Central memory CD4-positive, alpha-beta T cell (primary cell): ENCODE data around the gene USF2.

Source experiments
- DNase-seq: peaks from one replicate; pipeline ENCODE4 v3.0.0; 2022

The USF2 gene

GRCh38 chr19:35328851-35329285, 60.1 kb downstream of the USF2 start, which contains the start of gene CD22:
CD22 (plus strand) TSS chr19:35329187; CDS start chr19:35332041, 2,854 bp downstream.
- no peak for DNase-seq

DNA sequence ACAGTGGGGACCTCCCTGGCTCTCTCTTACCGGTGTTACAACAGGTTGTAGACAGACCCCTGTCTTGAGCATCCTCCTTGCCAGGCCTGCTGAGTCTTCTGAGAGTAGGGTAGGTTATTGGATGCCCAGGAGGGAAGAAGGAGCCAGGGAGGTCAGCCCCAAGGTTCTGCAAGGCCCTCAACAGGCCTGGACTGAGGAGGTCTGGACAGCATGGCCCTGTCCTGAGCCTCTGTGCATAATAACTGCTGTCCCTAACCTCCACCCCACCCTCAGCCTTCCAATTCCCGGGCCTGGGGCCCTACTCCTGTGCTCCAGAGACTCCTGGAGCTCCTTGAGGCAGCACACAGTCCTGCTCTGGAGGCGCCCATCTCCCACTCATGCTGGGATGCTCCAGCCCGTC, 60.6 kb downstream of the USF2 start:
- DNase-seq = no peak
